NK-92 treated with Interleukin-12 subunit alpha and Interleukin-12 subunit beta, amount 100 ng/mL, for 24 hours (cell line): ENCODE measurements around the gene GSTA5.
"Not testable (repeated sequence)": the region's sequence is repeated elsewhere in the genome, so short reads cannot be mapped to it uniquely, and the experiment has no call there.

ENCODE experiments used
- DNase-seq: peaks from one replicate; lab custom pipeline; 2025; lab: John Stamatoyannopoulos, UW

Gene GSTA5

GRCh38 chr6:52788478-52788877 is 52.1 kb downstream of the GSTA5 start:
- no peak for DNase-seq

- no peak for DNase-seq
Measured at GRCh38 chr6:52787917-52788316, 52.7 kb downstream of the GSTA5 start.

DNA sequence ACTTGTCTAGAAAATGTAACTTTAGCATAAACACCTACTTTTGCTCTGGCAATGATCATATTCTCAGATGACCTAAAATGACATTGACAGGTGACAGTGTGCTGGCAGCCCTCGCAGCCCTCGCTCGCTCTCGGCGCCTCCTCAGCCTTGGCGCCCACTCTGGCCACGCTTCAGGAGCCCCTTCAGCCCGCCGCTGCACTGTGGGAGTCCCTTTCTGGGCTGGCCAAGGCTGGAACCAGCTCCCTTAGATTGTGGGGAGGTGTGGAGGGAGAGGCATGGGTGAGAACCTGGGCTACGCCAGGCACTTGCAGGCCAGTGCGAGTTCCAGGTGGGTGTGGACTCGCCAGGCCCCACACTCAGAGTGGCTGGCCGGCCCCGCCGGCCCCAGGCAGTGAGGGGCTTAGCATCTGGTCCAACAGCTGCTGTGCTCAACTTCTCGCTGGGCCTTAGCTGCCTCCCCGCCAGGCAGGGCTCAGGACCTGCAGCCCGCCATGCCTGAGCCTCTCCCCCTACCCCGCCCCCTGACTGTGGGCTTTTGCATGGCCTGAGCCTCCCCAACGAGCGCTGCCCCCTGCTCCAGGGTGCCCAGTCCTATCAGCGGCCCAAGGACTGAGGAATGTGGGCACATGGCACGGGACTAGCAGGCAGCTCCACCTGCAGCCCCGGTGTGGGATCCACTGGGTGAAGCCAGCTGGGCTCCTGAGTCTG is 54.2 kb downstream of the GSTA5 start:
- DNase-seq, result no peak

GRCh38 chr6:52782696-52783274 is 57.8 kb downstream of the GSTA5 start:
- not testable (repeated sequence) for DNase-seq

GRCh38 chr6:52782209-52782608 is 58.4 kb downstream of the GSTA5 start:
- DNase-seq, result not testable (repeated sequence)
